Liver (tissue), 9 donors: ENCODE measurements around the gene TLR9. TPM values are rescaled to one million over a fixed set of nuclear protein-coding genes. Genes with fewer than 3 reads are reported as not detected.
"Not testable (repeated sequence)": the region's sequence is repeated elsewhere in the genome, so short reads cannot be mapped to it uniquely, and the experiment has no call there.

Experiments used
- DNase-seq: peaks from one replicate; pipeline ENCODE4 v3.0.0-alpha.2; 2017; ENCODE audit warnings: low spot score
- H3K27ac ChIP-seq, 2 donors: one replicate each; pipeline ENCODE4 v1.7.0; 2013; ENCODE audit warnings: inconsistent platforms in 2 of 2, low read length in 2 of 2, control low read depth in 1 of 2, low read depth in 1 of 2, mild to moderate bottlenecking in 1 of 2
- H3K27me3 ChIP-seq, 4 donors: one replicate each; pipeline versions ENCODE4 v1.6.1 to v1.7.0; 2013; ENCODE audit warnings: low read length in 3 of 4, inconsistent platforms in 1 of 4, mild to moderate bottlenecking in 1 of 4, moderate library complexity in 1 of 4; ENCODE audit not compliant: control insufficient read depth in 4 of 4, insufficient read depth in 4 of 4
- H3K36me3 ChIP-seq, 4 donors: one replicate each; pipeline versions ENCODE4 v1.6.1 to v1.7.0; 2013; ENCODE audit warnings: low read length in 3 of 4, mild to moderate bottlenecking in 3 of 4, low read depth in 1 of 4, moderate library complexity in 1 of 4; ENCODE audit not compliant: control insufficient read depth in 4 of 4, insufficient read depth in 3 of 4
- H3K4me1 ChIP-seq, 4 donors: one replicate each; pipeline versions ENCODE4 v1.6.1 to v1.7.0; 2013; ENCODE audit warnings: low read length in 3 of 4, mild to moderate bottlenecking in 3 of 4, moderate library complexity in 1 of 4; ENCODE audit not compliant: control insufficient read depth in 4 of 4, insufficient read depth in 4 of 4
- H3K4me3 ChIP-seq, 3 donors: one replicate each; pipeline versions ENCODE4 v1.6.1 to v1.7.0; 2013; ENCODE audit warnings: low read length in 3 of 3, control low read depth in 1 of 3, low read depth in 1 of 3, mild to moderate bottlenecking in 1 of 3
- H3K9ac ChIP-seq, 2 donors: one replicate each; pipeline ENCODE4 v1.7.0; 2013; ENCODE audit warnings: low read length in 2 of 2, mild to moderate bottlenecking in 2 of 2, moderate library complexity in 2 of 2, control low read depth in 1 of 2, low read depth in 1 of 2
- H3K9me3 ChIP-seq, 4 donors: one replicate each; pipeline versions ENCODE4 v1.6.1 to v1.7.0; 2013; ENCODE audit warnings: low read length in 3 of 4; ENCODE audit not compliant: control insufficient read depth in 4 of 4
- EGR1 ChIP-seq, 2 donors: IDR thresholded peaks; 2 replicates each; pipeline ENCODE4 v1.6.1; 2016 to 2018; ENCODE audit warnings: antibody characterized with exemption in 2 of 2, low read depth in 2 of 2
- GABPA ChIP-seq, 2 donors: IDR thresholded peaks in 1 of 2; conservative IDR thresholded peaks in 1 of 2; 2 replicates each; pipeline ENCODE4 v1.6.1; 2016; ENCODE audit warnings: antibody characterized with exemption in 2 of 2, mild to moderate bottlenecking in 1 of 2, moderate library complexity in 1 of 2
- HNF4A ChIP-seq, 2 donors: conservative IDR thresholded peaks; 2 replicates each; pipeline ENCODE4 v1.6.1; 2016; ENCODE audit warnings: antibody characterized with exemption in 2 of 2, mild to moderate bottlenecking in 2 of 2
- JUND ChIP-seq, 2 donors: IDR thresholded peaks; 2 replicates each; pipeline ENCODE4 v1.6.1; 2016; ENCODE audit warnings: antibody characterized with exemption in 2 of 2
- RXRA ChIP-seq, 2 donors: IDR thresholded peaks; 2 replicates each; pipeline ENCODE4 v1.6.1; 2017 to 2018; ENCODE audit warnings: antibody characterized with exemption in 2 of 2, mild to moderate bottlenecking in 1 of 2
- SP1 ChIP-seq: IDR thresholded peaks from 2 replicates; pipeline ENCODE4 v1.6.1; 2018; ENCODE audit warnings: antibody characterized with exemption, mild to moderate bottlenecking
- TAF1 ChIP-seq: conservative IDR thresholded peaks from 2 replicates; pipeline ENCODE4 v1.6.1; 2016; ENCODE audit warnings: antibody characterized with exemption, mild to moderate bottlenecking
- YY1 ChIP-seq: IDR thresholded peaks from 2 replicates; pipeline ENCODE4 v1.6.1; 2016; ENCODE audit warnings: antibody characterized with exemption, mild to moderate bottlenecking
- ZBTB33 ChIP-seq: IDR thresholded peaks from 2 replicates; pipeline ENCODE4 v1.6.1; 2016; ENCODE audit warnings: antibody characterized with exemption
- WGBS: extraction: QIAGEN DNeasy Blood & Tissue Kit; methylation state at CpG from one replicate; pipeline ENCODE4 v1.1.7; 2013; 5-methylcytosine and 5-hydroxymethylcytosine counted together
- polyA plus RNA-seq, 2 donors: library from polyadenylated mRNA; stranded (reverse) in 1 of 2; unstranded in 1 of 2; fragments of 200-250 nt in 1 of 2; fragments of >200 nt in 1 of 2; fragmentation: Nextera tagmentation in 1 of 2; extraction: Ambion mirVana in 1 of 2; gene quantifications; one replicate each; pipeline versions ENCODE4 v1.2.1 to v1.2.3, GENCODE V29; 2013 to 2015
- total RNA-seq, 2 donors: library from RNA; depleted of rRNA; stranded (reverse); fragments of >200 nt; gene quantifications; one replicate each; pipeline ENCODE4 v1.2.3, GENCODE V29; 2014
- TF ChIP-seq, protein P1 (sequence below): IDR thresholded peaks from 2 replicates; pipeline ENCODE4 v1.6.1; 2016; ENCODE audit warnings: antibody characterized with exemption, mild to moderate bottlenecking
- donor health status: healthy.
- donor health status: healthy.
- donor health status: healthy.
- donor health status: healthy.
- donor health status: healthy.

Gene TLR9
- total and polyA plus RNA-seq, 4 donors = 0.02 TPM; not detected in 3

- not testable (repeated sequence) for H3K9me3 ChIP-seq, H3K4me3 ChIP-seq, H3K27me3 ChIP-seq, H3K36me3 ChIP-seq
- DNase-seq = peak; percentile 31
- TF ChIP-seq, protein P1, sequence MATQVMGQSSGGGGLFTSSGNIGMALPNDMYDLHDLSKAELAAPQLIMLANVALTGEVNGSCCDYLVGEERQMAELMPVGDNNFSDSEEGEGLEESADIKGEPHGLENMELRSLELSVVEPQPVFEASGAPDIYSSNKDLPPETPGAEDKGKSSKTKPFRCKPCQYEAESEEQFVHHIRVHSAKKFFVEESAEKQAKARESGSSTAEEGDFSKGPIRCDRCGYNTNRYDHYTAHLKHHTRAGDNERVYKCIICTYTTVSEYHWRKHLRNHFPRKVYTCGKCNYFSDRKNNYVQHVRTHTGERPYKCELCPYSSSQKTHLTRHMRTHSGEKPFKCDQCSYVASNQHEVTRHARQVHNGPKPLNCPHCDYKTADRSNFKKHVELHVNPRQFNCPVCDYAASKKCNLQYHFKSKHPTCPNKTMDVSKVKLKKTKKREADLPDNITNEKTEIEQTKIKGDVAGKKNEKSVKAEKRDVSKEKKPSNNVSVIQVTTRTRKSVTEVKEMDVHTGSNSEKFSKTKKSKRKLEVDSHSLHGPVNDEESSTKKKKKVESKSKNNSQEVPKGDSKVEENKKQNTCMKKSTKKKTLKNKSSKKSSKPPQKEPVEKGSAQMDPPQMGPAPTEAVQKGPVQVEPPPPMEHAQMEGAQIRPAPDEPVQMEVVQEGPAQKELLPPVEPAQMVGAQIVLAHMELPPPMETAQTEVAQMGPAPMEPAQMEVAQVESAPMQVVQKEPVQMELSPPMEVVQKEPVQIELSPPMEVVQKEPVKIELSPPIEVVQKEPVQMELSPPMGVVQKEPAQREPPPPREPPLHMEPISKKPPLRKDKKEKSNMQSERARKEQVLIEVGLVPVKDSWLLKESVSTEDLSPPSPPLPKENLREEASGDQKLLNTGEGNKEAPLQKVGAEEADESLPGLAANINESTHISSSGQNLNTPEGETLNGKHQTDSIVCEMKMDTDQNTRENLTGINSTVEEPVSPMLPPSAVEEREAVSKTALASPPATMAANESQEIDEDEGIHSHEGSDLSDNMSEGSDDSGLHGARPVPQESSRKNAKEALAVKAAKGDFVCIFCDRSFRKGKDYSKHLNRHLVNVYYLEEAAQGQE = peak; percentile 26
- TF ChIP-seq HNF4A (conservative IDR thresholded peaks at IDR 0.05) = peak; percentile 48 to 72
- peak in 1 of 2 donors; percentile 26 for TF ChIP-seq EGR1 (IDR thresholded peaks at IDR 0.05; ENCODE audit: low read depth in 2 of 2)
- peak; percentile 68 for TF ChIP-seq YY1
- TF ChIP-seq RXRA (IDR thresholded peaks at IDR 0.05) = peak; percentile 78 to 85
- TF ChIP-seq JUND (IDR thresholded peaks at IDR 0.05) = peak in 1 of 2 donors; percentile 34
- TF ChIP-seq SP1 = peak; percentile 72
- H3K27ac ChIP-seq = peak overlapping the region; percentile 96 to 97
- peak overlapping the region in 1 of 2 donors; percentile 49 for H3K9ac ChIP-seq
- WGBS = 42% methylated on average over 4 of the region's 4 CpGs
- peaks cover 19 to 45% (median 37%) of the 10 kb centered on the region in 4 donors for H3K4me1 ChIP-seq
Observed at GRCh38 chr3:52178126-52178525, 47.3 kb downstream of the TLR9 start.

- H3K4me3 ChIP-seq = no peak overlapping the region
Observed at GRCh38 chr3:52177701-52178042, 47.8 kb downstream of the TLR9 start.

More at GRCh38 chr3:52177701-52178042, 47.8 kb downstream of the TLR9 start:
- Histone ChIP-seq H3K9ac (peak overlapping the region in 1 of 2 donors; percentile 49), H3K36me3 (no peaks in the 10 kb centered on the region), H3K27me3 (no peaks in the 10 kb centered on the region), H3K27ac (peak overlapping the region; percentile 96 to 97), H3K9me3 (no peaks in the 10 kb centered on the region), H3K4me1 (peaks cover 16 to 40% (median 32%) of the 10 kb centered on the region in 4 donors)
- peak; percentile 36 for DNase-seq
- TF ChIP-seq GABPA (IDR thresholded peaks at IDR 0.05 in 1 of 2, conservative IDR thresholded peaks at IDR 0.05 in 1 of 2) (no peak), RXRA (IDR thresholded peaks at IDR 0.05) (peak in 1 of 2 donors; percentile 55), SP1 (peak; percentile 2), TAF1 (peak; percentile 2), ZBTB33 (no peak)
- TF ChIP-seq, protein P1 = no peak
- 32% methylated on average over 5 of the region's 5 CpGs for WGBS
